ENCODE results near the gene MINDY3.
"Not testable (repeated sequence)": the region's sequence is repeated elsewhere in the genome, so short reads cannot be mapped to it uniquely, and the experiment has no call there.

The MINDY3 gene

DNA sequence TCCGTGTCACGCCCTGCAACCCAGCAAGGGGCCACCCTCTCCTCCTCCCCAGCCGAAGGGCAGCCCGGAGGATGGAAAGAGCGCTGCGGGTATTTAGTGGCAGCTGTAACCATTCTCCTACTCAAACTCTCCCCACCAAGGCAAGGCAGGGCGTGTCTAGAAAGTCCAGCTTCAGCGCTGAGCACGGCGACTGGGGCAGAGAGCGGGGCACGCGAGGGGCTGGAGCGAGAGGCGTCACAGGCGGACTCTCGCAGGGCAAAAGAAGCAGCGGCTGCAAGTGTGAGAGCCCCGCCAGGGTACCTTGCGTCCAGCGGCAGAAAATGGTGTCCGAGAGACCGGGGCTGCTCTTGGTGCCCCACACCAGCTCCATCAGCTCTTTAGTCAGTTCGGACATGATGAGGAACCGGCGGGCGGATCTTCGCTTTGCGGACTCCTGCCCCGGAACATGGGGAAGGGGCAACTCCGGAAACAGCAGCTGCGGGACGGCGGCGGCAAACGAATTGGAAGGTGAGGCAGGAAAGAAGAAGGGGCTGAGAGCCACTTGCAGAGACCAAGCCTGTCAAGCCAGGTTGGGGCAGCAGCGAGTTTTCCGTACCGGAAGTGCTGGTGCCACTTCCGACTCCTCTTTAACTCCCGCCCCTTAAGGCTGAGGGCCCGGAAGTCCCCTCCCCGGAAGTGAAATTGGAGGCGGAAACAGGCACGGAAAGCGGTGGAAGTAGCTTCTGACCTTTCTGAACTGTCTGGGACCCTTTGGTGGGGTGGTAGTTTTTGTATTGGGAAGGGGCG lies at the start of gene MINDY3:
TSS of gene MINDY3 (minus strand) at position 602 of the 786 bp plus-strand sequence. CDS start at position 394, 208 bp downstream.
- peak; percentile 92 for DNase-seq (ENCODE audit: low spot score)

DNA sequence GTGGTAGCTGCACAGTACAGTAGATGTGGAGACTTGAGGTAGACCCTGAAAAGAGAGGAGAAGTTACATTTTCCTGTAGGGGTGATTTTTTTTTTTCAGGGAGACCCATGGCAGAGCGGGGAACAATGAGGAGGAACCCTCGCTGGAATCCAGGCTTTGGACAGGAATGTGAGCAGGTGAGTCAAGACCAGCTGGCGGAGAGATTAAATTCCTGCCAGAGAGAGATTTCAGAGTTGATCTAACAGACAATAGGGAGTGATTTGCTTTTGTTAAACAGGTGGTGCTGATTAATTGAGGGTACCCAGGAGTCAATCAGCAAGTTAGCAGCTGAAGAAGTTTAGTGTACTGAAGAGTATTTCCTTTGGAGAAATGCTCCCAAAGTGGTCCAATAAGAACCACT lies 41.6 kb upstream of the MINDY3 start:
- DNase-seq (ENCODE audit: low spot score), result no peak

- no peak for DNase-seq (ENCODE audit: low spot score)
Measured at GRCh38 chr10:15898046-15898445, 37.7 kb upstream of the MINDY3 start.

DNA sequence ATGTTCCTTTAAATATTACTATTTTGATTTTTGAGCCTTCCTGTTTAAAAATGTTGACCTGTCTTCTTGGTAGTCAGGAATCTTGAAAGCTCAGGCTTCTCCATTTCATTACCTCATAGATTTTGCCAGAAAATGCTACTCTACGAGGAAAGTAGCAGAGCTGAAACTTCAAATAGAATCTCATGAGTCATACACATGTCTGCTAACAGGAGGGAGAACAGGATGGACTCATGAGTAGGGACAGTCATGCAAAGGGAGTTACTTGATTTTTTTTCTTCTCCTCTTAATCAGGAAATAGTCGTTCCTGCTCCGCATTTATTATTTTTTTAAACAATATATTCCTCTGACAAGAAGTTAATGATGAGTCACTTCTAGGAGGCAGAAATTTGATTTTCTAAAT lies 37.0 kb upstream of the MINDY3 start:
- DNase-seq (ENCODE audit: low spot score), result no peak

DNA sequence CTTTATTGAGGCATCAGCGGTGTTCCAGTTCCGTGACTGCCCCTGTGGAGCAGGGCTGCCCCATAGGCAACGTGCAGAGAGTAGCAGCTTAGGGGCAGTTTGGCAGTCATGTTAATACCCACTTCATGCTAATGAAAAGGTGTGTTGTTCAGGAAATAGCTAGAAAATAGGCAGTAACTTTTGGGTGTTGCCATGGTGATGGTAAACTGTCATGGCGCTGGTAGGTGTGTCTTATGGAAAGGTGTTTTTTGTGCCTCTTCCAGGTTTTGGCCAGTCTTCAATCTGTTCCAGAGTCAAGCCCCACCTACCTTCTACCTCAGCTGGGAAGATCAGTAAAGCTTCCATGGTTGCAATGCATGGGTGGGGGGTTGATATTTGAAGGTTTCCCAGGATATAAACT lies 36.3 kb upstream of the MINDY3 start:
- no peak for DNase-seq (ENCODE audit: low spot score)

DNA sequence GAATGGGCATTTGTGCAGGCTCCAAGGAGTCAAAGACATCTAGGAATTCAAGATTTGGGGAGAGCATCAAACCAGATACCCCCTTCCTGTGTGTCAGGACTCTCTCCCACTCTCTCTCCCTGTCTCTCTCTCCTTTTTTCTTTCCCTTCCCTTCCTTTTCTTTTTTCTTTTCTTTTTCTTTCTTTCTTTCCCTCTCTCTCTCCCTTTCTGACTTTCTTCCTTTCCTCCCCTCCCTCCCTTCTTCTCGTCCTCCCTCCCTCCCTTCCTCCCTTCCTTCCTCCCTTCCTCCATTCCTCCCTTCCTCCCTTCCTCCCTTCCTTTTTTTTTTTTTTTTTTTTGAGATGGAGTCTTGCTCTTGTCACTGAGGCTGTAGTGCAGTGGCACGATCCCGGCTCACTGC lies 24.1 kb upstream of the MINDY3 start:
- no peak for DNase-seq (ENCODE audit: low spot score)

GRCh38 chr10:15881542-15881941 lies 21.2 kb upstream of the MINDY3 start:
- DNase-seq (ENCODE audit: low spot score), result no peak

DNA sequence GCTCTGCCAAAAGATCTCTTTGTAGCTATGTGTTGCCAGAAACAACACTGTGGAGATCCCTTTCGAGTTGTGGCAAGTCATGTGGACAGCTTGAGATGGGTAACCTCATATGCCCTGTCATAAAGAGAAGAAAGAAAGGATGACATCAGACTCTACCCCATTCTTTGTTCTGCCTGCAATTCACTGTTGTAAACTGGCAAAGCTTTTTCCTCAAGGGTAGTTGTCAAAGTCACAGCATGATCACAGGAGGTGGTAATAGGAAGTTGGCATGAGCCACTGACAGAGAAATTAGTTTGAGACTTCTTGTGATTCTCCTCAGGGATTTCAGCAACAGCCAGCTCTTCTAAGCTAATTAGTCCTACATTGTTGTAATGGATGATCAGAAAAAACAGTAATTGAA lies 19.4 kb upstream of the MINDY3 start:
- DNase-seq (ENCODE audit: low spot score), result no peak

DNA sequence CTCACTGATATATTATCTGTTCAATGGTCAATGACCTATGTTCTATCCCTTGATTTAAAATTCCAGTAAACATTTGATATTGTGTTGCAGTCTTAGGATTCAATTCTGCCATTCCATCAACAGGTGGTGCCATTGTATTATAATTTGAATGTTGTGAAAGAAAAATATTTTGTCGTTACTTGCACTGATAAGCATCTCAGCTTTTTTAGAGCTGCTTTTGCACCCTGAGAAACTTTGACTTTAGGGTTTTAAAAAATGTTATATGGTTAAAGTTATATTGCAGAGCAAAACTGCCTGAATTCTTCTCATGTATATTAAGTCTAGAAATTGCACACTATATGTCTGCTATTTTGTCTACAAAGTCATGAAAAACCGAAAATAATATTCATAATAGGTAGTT lies 18.8 kb upstream of the MINDY3 start:
- no peak for DNase-seq (ENCODE audit: low spot score)

- DNase-seq (ENCODE audit: low spot score), result no peak
Measured at GRCh38 chr10:15877836-15878576, 17.7 kb upstream of the MINDY3 start.

DNA sequence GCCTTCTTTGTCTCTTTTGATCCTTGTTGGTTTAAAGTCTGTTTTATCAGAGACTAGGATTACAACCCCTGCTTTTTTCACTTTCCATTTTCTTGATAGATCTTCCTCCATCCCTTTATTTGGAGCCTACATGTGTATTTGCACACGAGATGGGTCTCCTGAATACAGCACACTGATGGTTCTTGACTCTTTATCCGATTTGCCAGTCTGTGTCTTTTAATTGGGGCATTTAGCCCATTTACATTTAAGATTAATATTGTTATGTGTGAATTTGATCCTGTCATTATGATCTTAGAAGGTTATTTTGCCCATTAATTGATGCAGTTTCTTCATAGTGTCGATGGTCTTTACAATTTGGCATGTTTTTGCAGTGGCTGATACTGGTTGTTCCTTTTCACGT lies 16.0 kb upstream of the MINDY3 start:
- DNase-seq (ENCODE audit: low spot score), result not testable (repeated sequence)

DNA sequence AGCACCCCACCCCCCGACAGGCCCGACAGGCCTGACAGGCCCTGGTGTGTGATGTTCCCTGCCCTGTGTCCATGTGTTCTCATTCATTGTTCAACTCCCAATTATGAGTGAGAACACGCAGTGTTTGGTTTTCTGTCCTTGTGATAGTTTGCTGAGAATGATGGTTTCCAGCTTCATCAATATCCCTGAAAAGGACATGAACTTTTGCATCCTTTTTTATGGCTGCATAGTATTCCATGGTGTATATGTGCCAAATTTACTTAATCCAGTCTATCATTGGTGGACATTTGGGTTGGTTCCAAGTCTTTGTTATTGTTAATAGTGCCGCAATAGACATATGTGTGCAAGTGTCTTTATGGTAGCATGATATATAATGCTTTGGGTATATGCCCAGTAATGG lies 12.3 kb upstream of the MINDY3 start:
- not testable (repeated sequence) for DNase-seq (ENCODE audit: low spot score)

GRCh38 chr10:15871823-15872222 lies 11.5 kb upstream of the MINDY3 start:
- no peak for DNase-seq (ENCODE audit: low spot score)

DNA sequence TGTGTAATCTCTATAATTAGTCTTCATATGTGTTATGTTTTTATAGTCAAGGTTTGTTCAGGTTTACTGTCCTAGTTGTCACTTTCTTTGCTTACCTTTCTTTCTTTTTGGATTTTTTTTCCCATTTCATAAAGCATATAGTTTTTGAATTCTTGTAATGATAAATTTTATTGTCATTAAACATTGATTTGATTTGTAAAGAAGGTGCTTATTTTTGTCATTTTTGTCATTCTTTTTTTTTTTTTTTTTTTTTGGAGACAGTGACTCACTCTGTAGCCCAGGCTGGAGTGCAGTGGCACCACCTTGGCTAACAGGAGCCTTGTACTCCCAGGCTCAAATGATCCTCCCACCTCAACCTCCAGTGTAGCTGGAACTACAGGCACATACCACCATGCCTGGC lies 9.6 kb upstream of the MINDY3 start:
- no peak for DNase-seq (ENCODE audit: low spot score)

DNA sequence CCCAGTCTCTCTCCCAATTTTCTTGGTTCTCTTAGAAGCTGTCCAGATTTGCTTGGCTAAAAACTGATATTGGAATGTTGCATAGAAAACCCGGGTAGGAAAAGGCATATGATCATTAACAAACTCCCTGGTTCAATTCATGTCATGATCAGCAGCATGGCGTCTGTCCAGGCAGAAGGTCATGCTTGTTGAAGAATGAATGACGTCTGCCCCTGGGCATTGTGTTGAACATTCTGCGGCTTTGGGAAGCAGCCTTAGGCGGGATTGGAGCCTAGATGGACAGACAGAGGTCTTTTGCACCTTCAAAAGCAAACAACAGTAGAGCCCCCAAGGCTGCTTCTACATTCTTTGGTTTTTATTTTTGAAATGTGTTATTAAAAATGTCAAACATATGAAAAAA lies 7.7 kb upstream of the MINDY3 start:
- no peak for DNase-seq (ENCODE audit: low spot score)

DNA sequence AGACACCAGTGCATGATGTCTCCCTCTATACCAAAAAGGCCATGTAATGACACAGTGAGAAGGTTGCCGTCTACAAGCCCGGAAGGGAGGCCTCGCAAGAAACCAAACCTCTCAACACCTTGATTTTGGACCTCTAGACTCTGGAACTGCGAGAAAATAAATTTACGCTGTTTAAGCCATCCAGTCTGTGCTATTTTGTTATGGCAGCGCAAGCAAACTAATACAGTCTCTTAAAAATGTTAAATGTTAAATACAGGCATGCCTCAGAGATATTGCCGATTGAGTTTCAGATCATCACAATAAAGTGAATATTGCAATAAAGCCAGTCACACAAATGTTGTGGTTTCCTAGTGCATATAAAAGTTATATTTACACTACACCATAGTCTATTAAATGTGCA lies 5.0 kb upstream of the MINDY3 start:
- DNase-seq (ENCODE audit: low spot score), result no peak

- no peak for DNase-seq (ENCODE audit: low spot score)
Measured at GRCh38 chr10:15864419-15864818, 4.1 kb upstream of the MINDY3 start.

- DNase-seq (ENCODE audit: low spot score), result no peak
Measured at GRCh38 chr10:15863733-15864132, 3.4 kb upstream of the MINDY3 start.

DNA sequence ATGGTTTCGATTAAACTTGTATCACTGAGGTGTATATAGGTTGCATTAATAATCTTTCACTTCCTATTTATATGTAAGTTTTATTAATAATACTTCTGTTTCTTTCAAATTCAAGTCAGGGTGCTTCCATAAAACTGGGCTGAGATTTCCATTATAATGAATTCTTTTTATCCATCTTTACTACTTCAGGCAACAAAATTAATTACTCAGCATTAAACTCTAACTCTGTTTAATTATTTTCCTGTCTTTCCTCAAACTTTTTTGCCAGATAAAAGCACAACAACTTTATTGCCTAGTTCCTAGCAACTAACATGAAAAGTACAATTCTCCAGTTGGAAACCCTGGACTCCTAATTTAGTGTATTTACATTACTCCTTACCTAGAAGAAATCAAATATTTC lies 3.0 kb upstream of the MINDY3 start:
- no peak for DNase-seq (ENCODE audit: low spot score)

DNA sequence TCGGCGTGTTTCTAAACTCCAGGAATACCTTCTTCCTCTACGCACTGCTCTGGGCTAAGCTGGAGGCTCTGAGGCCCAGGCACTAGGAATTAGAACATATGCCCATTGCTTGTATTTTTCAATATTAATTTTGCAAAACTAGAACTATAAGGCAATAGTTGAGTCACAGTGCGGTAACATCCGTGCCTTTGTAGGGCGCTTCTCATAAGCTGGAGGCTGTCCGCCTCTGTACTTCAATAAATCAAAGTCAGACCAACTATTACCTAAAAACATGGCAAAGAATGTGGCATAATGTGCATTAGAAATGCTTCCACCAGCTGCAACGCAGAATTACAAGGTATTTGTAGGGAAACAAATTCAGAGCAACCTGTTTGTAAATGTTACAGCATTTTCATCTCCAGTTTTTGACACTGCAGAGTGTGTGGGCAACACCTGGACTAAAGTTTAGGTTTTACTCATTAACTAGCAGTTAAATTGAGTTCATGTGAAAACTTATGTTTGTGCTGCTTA lies 440 bp upstream of the MINDY3 start:
- no peak for DNase-seq (ENCODE audit: low spot score)

- DNase-seq (ENCODE audit: low spot score), result no peak
Measured at GRCh38 chr10:15859509-15859905, 800 bp downstream of the MINDY3 start.

GRCh38 chr10:15858861-15859281 lies 1.4 kb downstream of the MINDY3 start:
- no peak for DNase-seq (ENCODE audit: low spot score)

GRCh38 chr10:15857107-15857575 lies 3.2 kb downstream of the MINDY3 start:
- no peak for DNase-seq (ENCODE audit: low spot score)

All from globus pallidus (tissue), 1 donor.